GM12878 (cell line): Measurements from ENCODE around the gene NRXN3. TPM values are rescaled to one million over a fixed set of nuclear protein-coding genes. Genes with fewer than 3 reads are reported as not detected.

ENCODE experiments used
- ATAC-seq: fragments of 200-7000 bp; cut with Tn5 transposase; 3 replicates; pipeline ENCODE4 v1.9.1; 2020; ENCODE audit warnings: mild to moderate bottlenecking, moderate library complexity
- BruUV-seq: library from RNA; stranded (reverse); fragments of 400-500 nt; replicated peaks from 2 replicates; lab custom pipeline; 2021; lab: Mats Ljungman, UMichigan
- CTCF ChIA-PET: fragments of 300-600 bp; sonication (Branson Sonifier 250); formaldehyde crosslinking; extraction: SDS; loops from one replicate; lab custom pipeline; 2021; ENCODE audit warnings: inconsistent platforms; lab: Yijun Ruan, JAX
- POLR2A ChIA-PET: fragments of 350-600 bp; formaldehyde crosslinking; extraction: SDS; loops from one replicate; lab custom pipeline; 2021; ENCODE audit warnings: inconsistent platforms; lab: Charles Lee
- RAD21 ChIA-PET: fragments of 300-600 bp; sonication (Branson Sonifier 250); formaldehyde crosslinking; loops from one replicate; lab custom pipeline; 2023; ENCODE audit warnings: antibody characterized with exemption; ENCODE audit not compliant: unreplicated experiment; lab: Charles Lee
- SMC1A ChIA-PET: fragments of 300-600 bp; sonication (Branson Sonifier 250); formaldehyde crosslinking; loops from one replicate; lab custom pipeline; 2023; ENCODE audit not compliant: unreplicated experiment, uncharacterized antibody; lab: Charles Lee
- DNase-seq: peaks from one replicate; pipeline ENCODE4 v3.0.0-alpha.2; 2011; ENCODE audit warnings: low read depth, low spot score
- FAIRE-seq: peaks from 3 replicates; lab custom pipeline; 2011; peaks lifted over from hg19 to GRCh38; lab: Jason Lieb, UNC
- H2AFZ ChIP-seq: 2 replicates; pipeline ENCODE4 v1.6.0; 2011; ENCODE audit warnings: low read depth, low read length, control low read depth; ENCODE audit not compliant: control insufficient read depth
- H3K27ac ChIP-seq: 2 replicates; pipeline ENCODE4 v1.5.1; 2011; ENCODE audit warnings: control low read depth; ENCODE audit not compliant: control insufficient read depth, insufficient read depth
- H3K27me3 ChIP-seq, 2 experiments: replicated peaks in 1 of 2; 2 replicates each; pipeline versions ENCODE4 v1.6.0 to v1.6.1; 2011; ENCODE audit warnings: low read length in 1 of 2; ENCODE audit not compliant: control insufficient read depth in 2 of 2, insufficient read depth in 2 of 2
- H3K36me3 ChIP-seq, 2 experiments: 2 replicates each; pipeline ENCODE4 v1.5.1; 2011; ENCODE audit warnings: low read length in 1 of 2; ENCODE audit not compliant: control insufficient read depth in 2 of 2, insufficient read depth in 2 of 2
- H3K4me1 ChIP-seq: 2 replicates; pipeline ENCODE4 v1.6.1; 2011; ENCODE audit warnings: mild to moderate bottlenecking, low read length, moderate library complexity, mixed read lengths; ENCODE audit not compliant: control insufficient read depth, insufficient read depth
- H3K4me2 ChIP-seq: 2 replicates; pipeline ENCODE4 v1.6.0; 2011; ENCODE audit warnings: control low read depth; ENCODE audit not compliant: control insufficient read depth, insufficient read depth
- H3K4me3 ChIP-seq: fragments of 200-600 bp; sonication (generic); 2 replicates; pipeline ENCODE4 v1.5.1; 2016
- H3K79me2 ChIP-seq: 2 replicates; pipeline ENCODE4 v1.6.0; 2011; ENCODE audit warnings: low read length; ENCODE audit not compliant: control insufficient read depth, insufficient read depth
- H3K9ac ChIP-seq: 2 replicates; pipeline ENCODE4 v1.8.0; 2011; ENCODE audit warnings: low read length, control low read depth, mixed read lengths; ENCODE audit not compliant: control insufficient read depth, insufficient read depth
- H3K9me3 ChIP-seq: replicated peaks from 3 replicates; pipeline ENCODE4 v1.5.1; 2011; ENCODE audit warnings: mild to moderate bottlenecking, low read length; ENCODE audit not compliant: control insufficient read depth, insufficient read depth
- H4K20me1 ChIP-seq: 2 replicates; pipeline ENCODE4 v1.6.0; 2011; ENCODE audit not compliant: control insufficient read depth, insufficient read depth
- HDAC2 ChIP-seq: fragments of 200-600 bp; sonication (generic); IDR thresholded peaks from 2 replicates; pipeline ENCODE4 v1.6.1; 2017
- IKZF1 ChIP-seq: fragments of 450-650 bp; conservative IDR thresholded peaks from 2 replicates; pipeline ENCODE4 v1.6.1; 2017; ENCODE audit warnings: antibody characterized with exemption, mild to moderate bottlenecking
- IRF4 ChIP-seq: IDR thresholded peaks from 2 replicates; pipeline ENCODE4 v1.6.1; 2011; ENCODE audit warnings: low read depth, low read length
- KLF5 ChIP-seq: fragments of 450-650 bp; IDR thresholded peaks from 2 replicates; pipeline ENCODE4 v1.6.1; 2014; ENCODE audit warnings: mild to moderate bottlenecking; ENCODE audit not compliant: partially characterized antibody
- NFYA ChIP-seq: IDR thresholded peaks from 2 replicates; pipeline ENCODE4 v1.6.1; 2011; ENCODE audit warnings: low read depth, mild to moderate bottlenecking, low read length, improper control_type of control experiment, borderline replicate concordance
- NRF1 ChIP-seq: conservative IDR thresholded peaks from 2 replicates; pipeline ENCODE4 v1.6.1; 2011; ENCODE audit warnings: mild to moderate bottlenecking, low read depth, low read length, improper control_type of control experiment
- POLR2AphosphoS5 ChIP-seq: IDR thresholded peaks from 2 replicates; pipeline ENCODE4 v1.6.1; 2011; ENCODE audit warnings: mild to moderate bottlenecking, low read length, inconsistent platforms
- RBBP5 ChIP-seq: fragments of 200-600 bp; sonication (generic); conservative IDR thresholded peaks from 2 replicates; pipeline ENCODE4 v1.6.1; 2016
- SPI1 ChIP-seq: IDR thresholded peaks from 2 replicates; pipeline ENCODE4 v1.6.1; 2011; ENCODE audit warnings: low read depth, mild to moderate bottlenecking, low read length, moderate library complexity, borderline replicate concordance; ENCODE audit not compliant: insufficient read depth
- WRNIP1 ChIP-seq: IDR thresholded peaks from 2 replicates; pipeline ENCODE4 v1.6.1; 2011; ENCODE audit warnings: low read depth, low read length, improper control_type of control experiment, borderline replicate concordance
- ZBED1 ChIP-seq: IDR thresholded peaks from 2 replicates; pipeline ENCODE4 v1.6.1; 2016; ENCODE audit warnings: borderline replicate concordance
- ZNF217 ChIP-seq: fragments of 450-650 bp; IDR thresholded peaks from 2 replicates; pipeline ENCODE4 v1.6.1; 2017; ENCODE audit warnings: antibody characterized with exemption, mild to moderate bottlenecking
- WGBS: methylation state at CpG from one replicate; pipeline ENCODE4 v1.1.6; 2016; ENCODE audit warnings: low lambda C conversion rate; ENCODE audit not compliant: insufficient replicate concordance, insufficient coverage; ENCODE audit errors: missing lambda C conversion rate; 5-methylcytosine and 5-hydroxymethylcytosine counted together
- in situ Hi-C: fragments of 300-500 bp; cut with MboI; formaldehyde crosslinking; loops from 9 replicates; pipeline ENCODE4 v1.14.3; 2018; ENCODE audit warnings: mixed read lengths
- intact Hi-C: fragments of 100-400 bp; cut with micrococcal nuclease; formaldehyde crosslinking; loops from one replicate; pipeline ENCODE4 v1.14.2; 2022; ENCODE audit not compliant: unreplicated experiment
- polyA plus RNA-seq, 11 experiments: library from polyadenylated mRNA; depleted of rRNA in 4 of 11; unstranded in 6 of 11; stranded (reverse) in 5 of 11; fragments of >200 nt; fragmentation: Nextera tagmentation in 4 of 11; fragmentation: Illumina TruSeq in 1 of 11; extraction: Ambion mirVana in 4 of 11; extraction: Trizol in 1 of 11; gene quantifications; 1 replicate in 1 of 11; 2 replicates in 10 of 11; pipeline versions ENCODE4 v1.2.1 to v1.2.3, GENCODE V29; 2011 to 2016; ENCODE audit warnings: inconsistent platforms in 2 of 11, missing spikeins in 2 of 11, low read depth in 1 of 11
- total RNA-seq, 4 experiments: library from RNA; depleted of rRNA in 3 of 4; stranded (reverse); fragments of >200 nt in 3 of 4; fragmentation: Illumina TruSeq in 1 of 4; extraction: Trizol in 1 of 4; gene quantifications; 2 replicates each; pipeline versions ENCODE4 v1.2.1 to v1.2.3, GENCODE V29; 2013 to 2021
- TF ChIP-seq, protein P1 (sequence below): fragments of 450-650 bp; IDR thresholded peaks from 2 replicates; pipeline ENCODE4 v1.6.1; 2017; ENCODE audit warnings: antibody characterized with exemption, mild to moderate bottlenecking, moderate library complexity
- TF ChIP-seq, protein P2 (sequence below): IDR thresholded peaks from 2 replicates; pipeline ENCODE4 v1.6.1; 2012; ENCODE audit warnings: low read depth, low read length, improper control_type of control experiment
- TF ChIP-seq, protein P3 (sequence below): fragments of 450-650 bp; IDR thresholded peaks from 2 replicates; pipeline ENCODE4 v1.6.1; 2017; ENCODE audit warnings: mild to moderate bottlenecking, moderate library complexity

The NRXN3 gene
- total and polyA plus RNA-seq, 10 of the 15 experiments (the other 5 are each of a cell fraction or from before 2014, with no cell fraction given), result 0.52 to 3.3 (median 1.4) TPM

DNA sequence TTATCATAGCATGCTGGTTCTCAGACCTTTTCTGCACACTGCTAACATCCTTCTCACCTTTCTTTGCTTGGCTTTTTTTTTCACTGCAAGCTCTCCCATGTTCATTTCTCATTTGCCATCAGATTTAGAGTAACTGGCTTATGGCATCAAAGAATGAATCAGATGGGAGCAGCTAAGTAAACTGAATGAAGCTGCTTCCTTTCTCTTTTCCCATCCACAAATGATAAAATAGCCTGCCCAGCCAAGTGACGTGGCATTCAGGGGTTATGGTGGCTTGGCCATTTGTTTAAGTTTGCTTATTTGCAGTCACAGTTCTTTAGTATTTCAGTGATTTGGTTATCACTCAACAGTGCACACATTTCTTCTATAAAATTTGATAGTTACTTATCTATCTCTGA lies 1332.6 kb downstream of the NRXN3 start:
- no peak overlapping the region for H3K27ac ChIP-seq
- no peak for ATAC-seq
- H4K20me1 ChIP-seq, result no peaks in the 10 kb centered on the region
- no peak for DNase-seq
- no peaks in the 10 kb centered on the region for H3K36me3 ChIP-seq
- H3K4me3 ChIP-seq, result no peak overlapping the region
- no peak overlapping the region for H2AFZ ChIP-seq
- H3K9me3 ChIP-seq, result no peaks in the 10 kb centered on the region
- ChIA-PET RAD21 (no interaction called here), CTCF (no interaction called here), SMC1A (no interaction called here), POLR2A (no interaction called here)
- H3K79me2 ChIP-seq, result no peaks in the 10 kb centered on the region
- H3K4me1 ChIP-seq, result no peaks in the 10 kb centered on the region
- H3K4me2 ChIP-seq, result no peak overlapping the region
- H3K9ac ChIP-seq, result no peak overlapping the region
- intact Hi-C loops (no loop called here), in situ Hi-C loops (no loop called here)
- BruUV-seq, result no TSS peak
- no peaks in the 10 kb centered on the region for H3K27me3 ChIP-seq
- WGBS, result 0% methylated on average over 1 of the region's 1 CpG
- FAIRE-seq, result no peak
- TF ChIP-seq HDAC2 (no peak), ZNF217 (no peak), NFYA (no peak), RBBP5 (no peak), IRF4 (no peak), POLR2AphosphoS5 (no peak), WRNIP1 (no peak), SPI1 (no peak), NRF1 (no peak), ZBED1 (no peak), IKZF1 (no peak), KLF5 (no peak)
- TF ChIP-seq, protein P1, sequence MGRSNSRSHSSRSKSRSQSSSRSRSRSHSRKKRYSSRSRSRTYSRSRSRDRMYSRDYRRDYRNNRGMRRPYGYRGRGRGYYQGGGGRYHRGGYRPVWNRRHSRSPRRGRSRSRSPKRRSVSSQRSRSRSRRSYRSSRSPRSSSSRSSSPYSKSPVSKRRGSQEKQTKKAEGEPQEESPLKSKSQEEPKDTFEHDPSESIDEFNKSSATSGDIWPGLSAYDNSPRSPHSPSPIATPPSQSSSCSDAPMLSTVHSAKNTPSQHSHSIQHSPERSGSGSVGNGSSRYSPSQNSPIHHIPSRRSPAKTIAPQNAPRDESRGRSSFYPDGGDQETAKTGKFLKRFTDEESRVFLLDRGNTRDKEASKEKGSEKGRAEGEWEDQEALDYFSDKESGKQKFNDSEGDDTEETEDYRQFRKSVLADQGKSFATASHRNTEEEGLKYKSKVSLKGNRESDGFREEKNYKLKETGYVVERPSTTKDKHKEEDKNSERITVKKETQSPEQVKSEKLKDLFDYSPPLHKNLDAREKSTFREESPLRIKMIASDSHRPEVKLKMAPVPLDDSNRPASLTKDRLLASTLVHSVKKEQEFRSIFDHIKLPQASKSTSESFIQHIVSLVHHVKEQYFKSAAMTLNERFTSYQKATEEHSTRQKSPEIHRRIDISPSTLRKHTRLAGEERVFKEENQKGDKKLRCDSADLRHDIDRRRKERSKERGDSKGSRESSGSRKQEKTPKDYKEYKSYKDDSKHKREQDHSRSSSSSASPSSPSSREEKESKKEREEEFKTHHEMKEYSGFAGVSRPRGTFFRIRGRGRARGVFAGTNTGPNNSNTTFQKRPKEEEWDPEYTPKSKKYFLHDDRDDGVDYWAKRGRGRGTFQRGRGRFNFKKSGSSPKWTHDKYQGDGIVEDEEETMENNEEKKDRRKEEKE, result no peak
- TF ChIP-seq, protein P2, sequence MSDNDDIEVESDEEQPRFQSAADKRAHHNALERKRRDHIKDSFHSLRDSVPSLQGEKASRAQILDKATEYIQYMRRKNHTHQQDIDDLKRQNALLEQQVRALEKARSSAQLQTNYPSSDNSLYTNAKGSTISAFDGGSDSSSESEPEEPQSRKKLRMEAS, result no peak
- TF ChIP-seq, protein P3, sequence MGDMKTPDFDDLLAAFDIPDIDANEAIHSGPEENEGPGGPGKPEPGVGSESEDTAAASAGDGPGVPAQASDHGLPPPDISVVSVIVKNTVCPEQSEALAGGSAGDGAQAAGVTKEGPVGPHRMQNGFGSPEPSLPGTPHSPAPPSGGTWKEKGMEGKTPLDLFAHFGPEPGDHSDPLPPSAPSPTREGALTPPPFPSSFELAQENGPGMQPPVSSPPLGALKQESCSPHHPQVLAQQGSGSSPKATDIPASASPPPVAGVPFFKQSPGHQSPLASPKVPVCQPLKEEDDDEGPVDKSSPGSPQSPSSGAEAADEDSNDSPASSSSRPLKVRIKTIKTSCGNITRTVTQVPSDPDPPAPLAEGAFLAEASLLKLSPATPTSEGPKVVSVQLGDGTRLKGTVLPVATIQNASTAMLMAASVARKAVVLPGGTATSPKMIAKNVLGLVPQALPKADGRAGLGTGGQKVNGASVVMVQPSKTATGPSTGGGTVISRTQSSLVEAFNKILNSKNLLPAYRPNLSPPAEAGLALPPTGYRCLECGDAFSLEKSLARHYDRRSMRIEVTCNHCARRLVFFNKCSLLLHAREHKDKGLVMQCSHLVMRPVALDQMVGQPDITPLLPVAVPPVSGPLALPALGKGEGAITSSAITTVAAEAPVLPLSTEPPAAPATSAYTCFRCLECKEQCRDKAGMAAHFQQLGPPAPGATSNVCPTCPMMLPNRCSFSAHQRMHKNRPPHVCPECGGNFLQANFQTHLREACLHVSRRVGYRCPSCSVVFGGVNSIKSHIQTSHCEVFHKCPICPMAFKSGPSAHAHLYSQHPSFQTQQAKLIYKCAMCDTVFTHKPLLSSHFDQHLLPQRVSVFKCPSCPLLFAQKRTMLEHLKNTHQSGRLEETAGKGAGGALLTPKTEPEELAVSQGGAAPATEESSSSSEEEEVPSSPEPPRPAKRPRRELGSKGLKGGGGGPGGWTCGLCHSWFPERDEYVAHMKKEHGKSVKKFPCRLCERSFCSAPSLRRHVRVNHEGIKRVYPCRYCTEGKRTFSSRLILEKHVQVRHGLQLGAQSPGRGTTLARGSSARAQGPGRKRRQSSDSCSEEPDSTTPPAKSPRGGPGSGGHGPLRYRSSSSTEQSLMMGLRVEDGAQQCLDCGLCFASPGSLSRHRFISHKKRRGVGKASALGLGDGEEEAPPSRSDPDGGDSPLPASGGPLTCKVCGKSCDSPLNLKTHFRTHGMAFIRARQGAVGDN, result no peak
- TF ChIP-seq, all 136 proteins: peak for 0
